NCI-H2227 (cell line): ENCODE results near the gene MOGAT2.
"Not testable (repeated sequence)": the region's sequence is repeated elsewhere in the genome, so short reads cannot be mapped to it uniquely, and the experiment has no call there.

Experiments
- DNase-seq: peaks from one replicate; lab custom pipeline; 2025; ENCODE audit not compliant: unreplicated experiment; lab: John Stamatoyannopoulos, UW

MOGAT2 gene

GRCh38 chr11:75748729-75749273, 31.2 kb downstream of the MOGAT2 start:
- DNase-seq, result not testable (repeated sequence)

- DNase-seq, result not testable (repeated sequence)
Measured at GRCh38 chr11:75754933-75755332, 37.3 kb downstream of the MOGAT2 start.

GRCh38 chr11:75757651-75758050, 40.0 kb downstream of the MOGAT2 start:
- no peak for DNase-seq

DNA sequence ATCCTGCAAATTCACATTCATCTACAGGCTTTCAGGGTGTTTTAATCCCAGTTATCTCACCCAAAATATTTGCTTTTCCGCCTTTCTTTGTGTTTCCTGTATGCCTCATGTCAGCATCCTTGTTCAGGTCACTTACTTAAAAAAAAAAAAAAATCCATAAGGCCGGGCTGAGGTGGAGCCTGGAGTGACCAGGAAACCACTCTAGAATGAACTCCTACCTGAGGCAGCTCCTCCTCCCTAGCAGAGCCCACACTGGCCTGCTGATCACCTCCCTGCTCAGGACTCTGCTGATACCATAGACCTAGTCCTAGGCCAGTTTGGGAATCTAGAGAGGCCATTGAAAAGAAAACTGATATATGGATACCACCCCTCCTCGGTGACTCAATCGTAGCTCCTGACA, 42.2 kb downstream of the MOGAT2 start:
- DNase-seq, result no peak

- DNase-seq, result no peak
Measured at GRCh38 chr11:75760243-75760642, 42.6 kb downstream of the MOGAT2 start.

DNA sequence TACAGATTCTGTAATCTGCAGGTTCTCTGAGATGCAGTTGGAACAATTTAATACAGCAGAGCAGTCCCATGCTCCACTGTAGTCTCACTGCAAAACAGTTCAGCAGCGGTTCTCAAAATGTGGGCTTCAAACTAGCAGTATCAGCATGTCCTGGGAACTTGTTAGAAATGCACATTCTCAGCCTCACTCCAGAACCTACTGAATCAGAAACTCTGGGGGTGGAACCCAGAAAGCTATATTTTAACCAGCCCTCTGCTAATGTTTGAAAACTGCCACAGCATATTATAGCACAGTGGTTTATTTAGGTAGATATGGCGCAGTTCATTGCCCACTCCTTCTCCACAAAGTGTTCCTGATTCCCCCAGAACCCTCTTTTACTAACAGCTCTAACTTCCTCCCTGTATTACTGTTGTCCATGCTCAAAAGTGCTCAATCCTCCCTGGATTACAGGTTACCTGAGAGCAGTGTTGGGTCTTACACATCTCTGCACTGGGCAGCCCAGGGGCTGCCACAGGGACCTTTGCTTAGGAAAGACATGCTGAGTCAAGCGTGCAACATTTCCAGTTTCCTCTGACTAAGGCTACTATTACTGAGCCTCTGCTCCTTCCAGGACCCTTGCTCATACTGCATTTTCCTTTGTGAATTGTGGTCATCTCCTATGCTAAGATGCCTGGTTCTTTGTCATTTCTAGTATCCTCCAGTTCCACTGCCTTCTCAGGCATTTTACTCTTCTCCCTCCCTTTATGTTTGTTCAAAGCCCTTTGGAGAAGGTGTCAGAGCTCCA, 43.3 kb downstream of the MOGAT2 start:
- no peak for DNase-seq

- no peak for DNase-seq
Measured at GRCh38 chr11:75762158-75762557, 44.5 kb downstream of the MOGAT2 start.

- DNase-seq, result no peak
Measured at GRCh38 chr11:75762885-75763284, 45.2 kb downstream of the MOGAT2 start.

- DNase-seq, result no peak
Measured at GRCh38 chr11:75763846-75764245, 46.2 kb downstream of the MOGAT2 start.

DNA sequence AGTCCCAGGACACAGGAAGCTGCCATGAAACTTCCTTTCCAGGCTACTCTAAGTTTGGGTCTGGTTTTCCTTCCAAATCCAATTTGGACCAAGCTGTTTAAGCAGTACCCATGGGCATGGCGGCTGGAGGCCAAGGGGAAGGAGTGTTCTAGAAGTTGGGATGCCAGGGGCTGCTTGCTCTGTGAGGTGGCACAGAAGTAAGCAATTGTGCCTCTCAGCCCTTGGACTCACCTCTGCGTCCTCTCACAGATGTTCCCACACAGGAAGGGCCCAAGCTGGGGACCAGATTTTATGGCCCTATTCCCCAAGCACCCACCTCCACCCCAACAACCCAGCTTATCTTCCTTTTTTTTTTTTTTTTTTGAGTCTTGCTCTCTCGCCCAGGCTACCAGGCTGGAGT, 47.5 kb downstream of the MOGAT2 start:
- DNase-seq, result no peak

GRCh38 chr11:75766443-75767227, 49.0 kb downstream of the MOGAT2 start:
- DNase-seq, result no peak

GRCh38 chr11:75767228-75767572, 49.6 kb downstream of the MOGAT2 start:
- DNase-seq, result no peak

DNA sequence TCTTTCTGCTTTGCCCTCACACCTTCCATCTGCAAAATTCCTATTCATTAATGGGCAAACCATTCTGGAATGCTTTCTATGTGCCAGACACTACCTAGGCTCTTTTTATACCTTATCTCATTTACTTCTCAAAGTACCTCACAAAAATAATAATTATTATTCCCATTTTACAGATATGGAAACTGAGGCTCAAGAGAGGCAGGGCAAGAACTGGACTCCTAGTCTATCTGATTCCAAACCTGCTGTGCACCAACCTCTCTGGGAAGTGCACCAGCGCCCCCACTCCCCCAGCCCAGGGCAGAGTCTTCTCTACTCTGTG, 50.1 kb downstream of the MOGAT2 start:
- no peak for DNase-seq

GRCh38 chr11:75768112-75768908, 50.7 kb downstream of the MOGAT2 start, which contains the start of gene DGAT2:
Gene DGAT2, plus strand, starts transcription at chr11:75768778. Its CDS starts 214 bp downstream, at chr11:75768992.
- peak; percentile 86 for DNase-seq

DNA sequence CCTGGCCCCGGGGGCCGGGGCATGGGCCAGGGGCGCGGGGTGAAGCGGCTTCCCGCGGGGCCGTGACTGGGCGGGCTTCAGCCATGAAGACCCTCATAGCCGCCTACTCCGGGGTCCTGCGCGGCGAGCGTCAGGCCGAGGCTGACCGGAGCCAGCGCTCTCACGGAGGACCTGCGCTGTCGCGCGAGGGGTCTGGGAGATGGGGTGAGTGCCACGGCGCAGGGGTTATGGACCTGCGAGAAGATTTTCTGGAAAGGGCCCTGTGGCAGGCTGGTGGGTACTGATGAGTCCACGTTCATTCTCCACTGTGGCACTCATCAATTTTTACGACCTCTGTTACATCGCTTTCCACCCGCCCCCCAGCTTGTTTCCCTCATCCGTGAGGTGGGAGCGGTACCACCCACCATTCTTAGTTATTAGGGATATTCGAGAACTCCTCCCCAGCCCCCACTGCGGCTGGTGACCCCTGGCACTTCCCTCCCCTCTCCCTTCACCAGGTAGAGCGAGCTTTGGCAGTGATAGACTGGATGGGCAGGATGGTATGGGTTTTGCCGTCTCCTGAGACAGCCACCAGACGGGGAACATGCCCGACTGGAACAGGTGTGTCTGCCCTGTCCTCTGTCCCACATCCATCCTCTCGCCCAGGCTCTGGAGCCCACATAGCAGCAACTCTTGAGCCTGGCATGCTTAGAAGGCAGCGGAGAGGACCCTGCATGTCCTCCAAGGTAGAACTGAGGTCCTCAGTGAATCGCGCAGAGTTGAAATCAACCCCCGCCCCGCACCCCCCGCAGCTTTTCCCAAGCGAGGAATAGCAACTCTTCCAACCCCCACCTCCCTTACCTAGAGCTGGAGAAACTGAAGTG, 51.5 kb downstream of the MOGAT2 start:
- no peak for DNase-seq

GRCh38 chr11:75770102-75770501, 52.5 kb downstream of the MOGAT2 start:
- DNase-seq, result no peak

GRCh38 chr11:75771646-75772410, 54.2 kb downstream of the MOGAT2 start:
- DNase-seq, result no peak

DNA sequence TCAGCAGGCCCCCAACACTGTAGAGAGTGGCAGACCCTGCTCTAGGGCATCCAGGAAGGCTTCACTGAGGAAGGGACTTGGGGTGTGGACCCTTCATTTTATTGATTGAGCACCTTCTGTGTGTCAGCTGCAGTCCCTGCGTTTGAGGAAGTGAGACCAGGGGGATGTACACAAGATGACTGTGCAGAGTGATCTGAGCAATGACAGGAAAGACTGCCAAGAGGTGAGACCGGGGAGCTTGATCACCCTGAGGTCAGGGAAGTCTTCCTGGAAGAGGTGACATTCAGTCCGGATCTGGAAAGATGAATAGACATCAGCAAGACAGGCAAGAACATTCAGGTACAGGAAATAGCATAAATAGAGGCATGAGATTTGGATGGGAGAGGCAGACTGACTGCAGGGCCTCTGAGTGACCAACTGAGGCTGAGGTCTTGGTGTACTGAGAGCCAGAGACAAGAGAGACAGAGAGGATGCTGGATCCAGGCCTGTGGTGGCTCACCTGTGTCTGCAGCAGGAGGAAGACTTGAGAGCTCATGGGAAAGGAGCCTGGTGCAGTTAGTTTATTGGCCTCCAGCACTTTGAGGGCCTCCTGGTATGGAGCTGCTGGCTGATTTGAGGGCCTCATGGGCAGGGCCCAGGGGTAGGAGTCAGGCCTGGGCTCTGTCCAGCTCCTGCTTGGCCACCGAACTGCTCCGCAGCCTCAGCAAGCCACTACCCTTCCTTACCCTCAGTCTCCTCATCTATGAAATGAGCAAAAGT, 56.1 kb downstream of the MOGAT2 start:
- no peak for DNase-seq

DNA sequence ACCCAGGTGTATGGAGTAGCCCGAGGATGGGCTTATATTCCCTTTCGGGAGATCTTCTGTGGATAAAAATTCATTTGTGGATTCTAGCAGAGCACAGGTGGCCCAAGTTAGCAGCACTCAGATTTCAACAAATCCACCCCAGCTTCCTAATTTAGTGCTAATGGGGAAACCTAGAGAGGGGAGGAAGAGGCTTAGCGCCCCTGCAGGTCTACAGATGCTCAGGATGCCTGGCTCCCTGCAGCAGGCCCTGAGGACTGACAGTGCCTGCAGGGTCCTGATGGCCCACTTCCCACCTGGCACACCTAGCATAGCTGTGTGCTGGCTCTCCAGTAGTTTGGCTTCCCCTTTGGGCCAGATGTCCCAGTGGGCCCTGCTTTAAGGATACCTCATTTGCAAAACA, 57.4 kb downstream of the MOGAT2 start:
- no peak for DNase-seq
